ENCODE data around the gene LRP6. TPM values are rescaled to one million over a fixed set of nuclear protein-coding genes. Genes with fewer than 3 reads are reported as not detected.

LRP6 gene
- polyA plus RNA-seq, 1 donor from 2014 or later, result 33.5 TPM

GRCh38 chr12:12126551-12126950, 140.3 kb downstream of the LRP6 start:
- H3K36me3 ChIP-seq (ENCODE audit: insufficient read depth, low read length), result peaks cover 13% of the 10 kb centered on the region

GRCh38 chr12:12123036-12123604, 143.7 kb downstream of the LRP6 start:
- Histone ChIP-seq H3K4me2 (ENCODE audit: low read length) (no peak overlapping the region), H2AFZ (ENCODE audit: low read depth, low read length) (no peak overlapping the region), H3F3A (ENCODE audit: insufficient read depth, low read length, poor library complexity, severe bottlenecking) (no peaks in the 10 kb centered on the region), H3K79me2 (replicated peaks; ENCODE audit: insufficient read depth, low read length) (peaks cover 3% of the 10 kb centered on the region), H3K27ac (ENCODE audit: low read length) (no peak overlapping the region), H3K27me3 (ENCODE audit: insufficient read depth, low read depth, low read length) (no peaks in the 10 kb centered on the region), H3K9me2 (ENCODE audit: insufficient read depth, low read length) (no peaks in the 10 kb centered on the region), H3K4me3 (ENCODE audit: low read length) (no peak overlapping the region), H3K36me3 (ENCODE audit: insufficient read depth, low read length) (peaks cover 9% of the 10 kb centered on the region), H4K20me1 (ENCODE audit: insufficient read depth) (no peaks in the 10 kb centered on the region), H3K9ac (ENCODE audit: low read length) (no peak overlapping the region), H3K9me3 (ENCODE audit: low read length) (no peaks in the 10 kb centered on the region)
- TF ChIP-seq TAF1 (IDR thresholded peaks at IDR 0.05; ENCODE audit: low read depth) (no peak), EP300 (conservative IDR thresholded peaks at IDR 0.05; ENCODE audit: poor library complexity, severe bottlenecking) (no peak), CTCF (IDR thresholded peaks at IDR 0.05; ENCODE audit: poor library complexity, severe bottlenecking) (no peak), EZH2 (IDR thresholded peaks at IDR 0.05; ENCODE audit: borderline replicate concordance, insufficient read depth, low read length, poor library complexity, severe bottlenecking) (no peak), SMC3 (conservative IDR thresholded peaks at IDR 0.05; ENCODE audit: poor library complexity) (no peak)

More at GRCh38 chr12:12126551-12126950, 140.3 kb downstream of the LRP6 start:
- Histone ChIP-seq H3K9ac (ENCODE audit: low read length) (no peak overlapping the region), H3K79me2 (replicated peaks; ENCODE audit: insufficient read depth, low read length) (no peaks in the 10 kb centered on the region), H3K27ac (ENCODE audit: low read length) (no peak overlapping the region), H3K27me3 (ENCODE audit: insufficient read depth, low read depth, low read length) (no peaks in the 10 kb centered on the region), H3K4me3 (ENCODE audit: low read length) (no peak overlapping the region), H3K9me2 (ENCODE audit: insufficient read depth, low read length) (no peaks in the 10 kb centered on the region), H2AFZ (ENCODE audit: low read depth, low read length) (no peak overlapping the region), H3F3A (ENCODE audit: insufficient read depth, low read length, poor library complexity, severe bottlenecking) (no peaks in the 10 kb centered on the region), H3K4me2 (ENCODE audit: low read length) (no peak overlapping the region), H4K20me1 (ENCODE audit: insufficient read depth) (no peaks in the 10 kb centered on the region), H3K9me3 (ENCODE audit: low read length) (no peaks in the 10 kb centered on the region)
- TF ChIP-seq POLR2AphosphoS5 (IDR thresholded peaks at IDR 0.05), result no peak
- TF ChIP-seq REST (IDR thresholded peaks at IDR 0.05; ENCODE audit: borderline replicate concordance), result no peak
- no peak for TF ChIP-seq EP300 (conservative IDR thresholded peaks at IDR 0.05; ENCODE audit: poor library complexity, severe bottlenecking)
- no peak for TF ChIP-seq RAD21 (conservative IDR thresholded peaks at IDR 0.05)
- no peak for TF ChIP-seq SMC3 (conservative IDR thresholded peaks at IDR 0.05; ENCODE audit: poor library complexity)
- no peak for TF ChIP-seq MXI1 (conservative IDR thresholded peaks at IDR 0.05; ENCODE audit: poor library complexity, severe bottlenecking)
- TF ChIP-seq TAF1 (IDR thresholded peaks at IDR 0.05; ENCODE audit: low read depth), result no peak
- no peak for TF ChIP-seq CTCF (IDR thresholded peaks at IDR 0.05; ENCODE audit: poor library complexity, severe bottlenecking)
- TF ChIP-seq EZH2 (IDR thresholded peaks at IDR 0.05; ENCODE audit: borderline replicate concordance, insufficient read depth, low read length, poor library complexity, severe bottlenecking), result no peak
